CD4-positive, CD25-positive, alpha-beta regulatory T cell (primary cell): Measurements from ENCODE around the gene DDC. TPM values are rescaled to one million over a fixed set of nuclear protein-coding genes. Genes with fewer than 3 reads are reported as not detected.
A peak's percentile ranks its signal among the peaks of the same experiment; 100 is the strongest.

Experiments used
- ATAC-seq, 2 donors: fragments of 150-1000 bp; cut with Tn5 transposase; one replicate each; pipeline ENCODE4 v1.10.0; 2021; ENCODE audit warnings: low read depth in 2 of 2, moderate number of reproducible peaks in 2 of 2, moderate library complexity in 1 of 2
- DNase-seq, 3 donors: peaks; one replicate each; pipeline versions ENCODE4 v3.0.0 to v3.0.0-alpha.2; 2012 to 2022; ENCODE audit warnings: mixed read lengths in 1 of 3
- H3K27ac ChIP-seq: one replicate; pipeline ENCODE4 v1.7.0; 2013; ENCODE audit warnings: mild to moderate bottlenecking, low read length; ENCODE audit not compliant: insufficient read depth, poor library complexity, severe bottlenecking
- H3K27me3 ChIP-seq: one replicate; pipeline ENCODE4 v1.7.0; 2013; ENCODE audit warnings: low read length; ENCODE audit not compliant: control insufficient read depth, insufficient read depth
- H3K36me3 ChIP-seq: one replicate; pipeline ENCODE4 v1.7.0; 2013; ENCODE audit warnings: mild to moderate bottlenecking, low read length, moderate library complexity; ENCODE audit not compliant: control insufficient read depth, insufficient read depth
- H3K4me1 ChIP-seq: 2 replicates; pipeline ENCODE4 v1.7.0; 2013; ENCODE audit warnings: mild to moderate bottlenecking, low read length; ENCODE audit not compliant: insufficient read depth, control insufficient read depth, poor library complexity, severe bottlenecking
- H3K4me3 ChIP-seq: one replicate; pipeline ENCODE4 v1.7.0; 2013; ENCODE audit warnings: low read depth, mild to moderate bottlenecking, low read length, moderate library complexity
- H3K9me3 ChIP-seq, 2 experiments: 1 replicate in 1 of 2; 2 replicates in 1 of 2; pipeline ENCODE4 v1.7.0; 2013; ENCODE audit warnings: low read length in 2 of 2, mild to moderate bottlenecking in 1 of 2, moderate library complexity in 1 of 2; ENCODE audit not compliant: control insufficient read depth in 2 of 2
- H3K27ac Mint-ChIP-seq, 3 donors: one replicate each; pipeline ENCODE4 v1.8.0; 2020 to 2022; ENCODE audit warnings: mild to moderate bottlenecking in 3 of 3, mixed read lengths in 3 of 3, moderate library complexity in 2 of 3
- H3K27me3 Mint-ChIP-seq: one replicate; pipeline ENCODE4 v1.8.0; 2022; ENCODE audit warnings: mild to moderate bottlenecking, mixed read lengths
- H3K36me3 Mint-ChIP-seq: one replicate; pipeline ENCODE4 v1.8.0; 2020; ENCODE audit warnings: mixed read lengths
- H3K4me1 Mint-ChIP-seq, 4 donors: one replicate each; pipeline ENCODE4 v1.8.0; 2020 to 2022; ENCODE audit warnings: mixed read lengths in 4 of 4, mild to moderate bottlenecking in 1 of 4
- H3K4me3 Mint-ChIP-seq, 4 donors: one replicate each; pipeline ENCODE4 v1.8.0; 2020 to 2022; ENCODE audit warnings: mild to moderate bottlenecking in 4 of 4, mixed read lengths in 4 of 4, moderate library complexity in 3 of 4
- H3K9me3 Mint-ChIP-seq, 7 donors: one replicate each; pipeline ENCODE4 v1.8.0; 2020 to 2022; ENCODE audit warnings: mixed read lengths in 7 of 7, mild to moderate bottlenecking in 3 of 7, moderate library complexity in 2 of 7
- polyA plus RNA-seq, 4 donors: library from polyadenylated mRNA; unstranded; fragments of 300-500 nt; fragmentation: Illumina TruSeq; gene quantifications; one replicate each; pipeline ENCODE4 v1.2.3, GENCODE V29; 2021
- total RNA-seq: library from RNA; stranded (reverse); gene quantifications from one replicate; pipeline ENCODE4 v1.2.3, GENCODE V29; 2022

The DDC gene, protein sequence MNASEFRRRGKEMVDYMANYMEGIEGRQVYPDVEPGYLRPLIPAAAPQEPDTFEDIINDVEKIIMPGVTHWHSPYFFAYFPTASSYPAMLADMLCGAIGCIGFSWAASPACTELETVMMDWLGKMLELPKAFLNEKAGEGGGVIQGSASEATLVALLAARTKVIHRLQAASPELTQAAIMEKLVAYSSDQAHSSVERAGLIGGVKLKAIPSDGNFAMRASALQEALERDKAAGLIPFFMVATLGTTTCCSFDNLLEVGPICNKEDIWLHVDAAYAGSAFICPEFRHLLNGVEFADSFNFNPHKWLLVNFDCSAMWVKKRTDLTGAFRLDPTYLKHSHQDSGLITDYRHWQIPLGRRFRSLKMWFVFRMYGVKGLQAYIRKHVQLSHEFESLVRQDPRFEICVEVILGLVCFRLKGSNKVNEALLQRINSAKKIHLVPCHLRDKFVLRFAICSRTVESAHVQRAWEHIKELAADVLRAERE
- total RNA-seq = not detected
- polyA plus RNA-seq = not detected

GRCh38 chr7:50564640-50565558 is at the start of gene DDC:
Gene DDC, minus strand, starts transcription at chr7:50565405. Its CDS starts 21,320 bp downstream, at chr7:50544085.
- Histone ChIP-seq H3K4me1 (no peaks in the 10 kb centered on the region), H3K27ac (no peak within 1 kb of the TSS), H3K36me3 (no peaks in the 10 kb centered on the region), H3K27me3 (peaks cover 8% of the 10 kb centered on the region), H3K9me3 (no peaks in the 10 kb centered on the region), H3K4me3 (no peak within 1 kb of the TSS)
- no peaks in the 10 kb centered on the region for H3K36me3 Mint-ChIP-seq
- peaks cover 0 to 2% (median 0%) of the 10 kb centered on the region in 4 donors for H3K4me1 Mint-ChIP-seq
- peaks cover 0 to 3% (median 0%) of the 10 kb centered on the region in 7 donors for H3K9me3 Mint-ChIP-seq
- ATAC-seq (no peak), DNase-seq (no peak)
- no peak within 1 kb of the TSS for H3K27ac Mint-ChIP-seq
- no peak within 1 kb of the TSS for H3K4me3 Mint-ChIP-seq
- H3K27me3 Mint-ChIP-seq = peaks cover 32% of the 10 kb centered on the region

- DNase-seq (no peak), ATAC-seq (no peak)
- Histone ChIP-seq H3K4me1 (peaks cover 30% of the 10 kb centered on the region), H3K9me3 (peaks cover 2 to 7% of the 10 kb centered on the region in 2 experiments), H3K36me3 (no peaks in the 10 kb centered on the region), H3K27me3 (no peaks in the 10 kb centered on the region), H3K4me3 (no peak overlapping the region), H3K27ac (no peak overlapping the region)
- no peaks in the 10 kb centered on the region for H3K36me3 Mint-ChIP-seq
- peaks cover 0 to 3% (median 0%) of the 10 kb centered on the region in 7 donors for H3K9me3 Mint-ChIP-seq
- H3K4me1 Mint-ChIP-seq = peaks cover 13 to 50% (median 30%) of the 10 kb centered on the region in 4 donors
- H3K27me3 Mint-ChIP-seq = peaks cover 10% of the 10 kb centered on the region
- peak overlapping the region in 1 of 4 donors; percentile 9 for H3K4me3 Mint-ChIP-seq
- H3K27ac Mint-ChIP-seq = peak overlapping the region in 2 of 3 donors; percentile 36 to 58
Measured at GRCh38 chr7:50613473-50613872, 48.3 kb upstream of the DDC start.

- ATAC-seq = no peak
- Histone ChIP-seq H3K4me1 (peaks cover 33% of the 10 kb centered on the region), H3K36me3 (no peaks in the 10 kb centered on the region), H3K9me3 (peaks cover 4 to 8% of the 10 kb centered on the region in 2 experiments), H3K4me3 (no peak overlapping the region), H3K27me3 (no peaks in the 10 kb centered on the region), H3K27ac (no peak overlapping the region)
- DNase-seq = no peak
- Mint-ChIP-seq H3K9me3 (peaks cover 0 to 11% (median 1%) of the 10 kb centered on the region in 7 donors), H3K36me3 (no peaks in the 10 kb centered on the region), H3K27me3 (peaks cover 4% of the 10 kb centered on the region), H3K27ac (peak overlapping the region in 1 of 3 donors; percentile 62), H3K4me1 (peaks cover 20 to 57% (median 38%) of the 10 kb centered on the region in 4 donors), H3K4me3 (no peak overlapping the region)
Measured at GRCh38 chr7:50612704-50613103, 47.5 kb upstream of the DDC start.

- Histone ChIP-seq H3K4me3 (peak overlapping the region; percentile 49), H3K36me3 (no peaks in the 10 kb centered on the region), H3K9me3 (peaks cover 4 to 8% of the 10 kb centered on the region in 2 experiments), H3K27ac (peak overlapping the region; percentile 75), H3K27me3 (no peaks in the 10 kb centered on the region), H3K4me1 (peaks cover 33% of the 10 kb centered on the region)
- ATAC-seq = peak; percentile 91 to 94
- H3K9me3 Mint-ChIP-seq = peaks cover 0 to 17% (median 1%) of the 10 kb centered on the region in 7 donors
- peaks cover 4% of the 10 kb centered on the region for H3K27me3 Mint-ChIP-seq
- H3K27ac Mint-ChIP-seq = peak overlapping the region; percentile 52 to 96 (median 95)
- peak overlapping the region; percentile 55 to 80 (median 71) for H3K4me3 Mint-ChIP-seq
- DNase-seq = peak; percentile 24 to 90 (median 75)
- peaks cover 24 to 63% (median 41%) of the 10 kb centered on the region in 4 donors for H3K4me1 Mint-ChIP-seq
- H3K36me3 Mint-ChIP-seq = no peaks in the 10 kb centered on the region
Measured at GRCh38 chr7:50610521-50611277, 45.5 kb upstream of the DDC start.

DNA sequence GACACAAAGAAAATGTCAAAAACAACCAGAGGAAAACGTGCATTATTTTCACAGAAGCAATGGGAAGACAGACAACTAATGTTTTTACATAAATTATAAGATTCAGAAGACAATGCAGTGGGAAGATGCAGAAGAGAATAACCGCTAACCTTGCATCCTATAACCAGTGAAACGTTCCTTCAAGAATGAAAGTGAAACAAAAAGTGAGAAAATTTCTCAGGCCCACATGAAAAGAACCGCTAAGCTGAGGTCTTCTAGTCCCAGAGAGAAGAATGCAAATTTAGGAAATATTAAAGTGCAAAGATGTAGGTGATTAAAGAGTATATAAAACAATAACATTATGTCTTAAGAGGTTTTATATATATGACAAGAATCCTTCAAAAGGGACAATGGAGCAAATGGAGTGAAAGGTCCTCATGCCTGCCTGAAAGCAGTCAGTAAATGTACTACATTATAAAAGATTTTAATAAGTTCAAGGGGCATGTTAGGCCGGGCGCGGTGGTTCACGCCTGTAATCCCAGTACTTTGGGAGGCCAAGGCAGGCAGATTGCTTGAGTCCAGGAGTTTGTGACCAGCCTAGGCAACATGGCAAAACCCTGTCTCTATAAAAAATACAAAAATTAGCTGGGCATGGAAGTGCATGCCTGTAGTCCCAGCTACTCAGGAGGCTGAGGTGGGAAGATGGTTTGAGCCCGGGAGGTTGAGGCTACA is 43.1 kb upstream of the DDC start:
- H3K9me3 Mint-ChIP-seq = peaks cover 0 to 17% (median 1%) of the 10 kb centered on the region in 7 donors
- DNase-seq = peak in 2 of 3 donors; percentile 42 to 80
- no peaks in the 10 kb centered on the region for H3K27me3 ChIP-seq
- peak overlapping the region; percentile 61 for H3K27ac ChIP-seq
- H3K4me3 Mint-ChIP-seq = peak overlapping the region; percentile 2 to 68 (median 56)
- no peaks in the 10 kb centered on the region for H3K36me3 Mint-ChIP-seq
- H3K4me1 Mint-ChIP-seq = peaks cover 24 to 49% (median 39%) of the 10 kb centered on the region in 4 donors
- peak overlapping the region; percentile 55 to 89 (median 83) for H3K27ac Mint-ChIP-seq
- peak overlapping the region; percentile 49 for H3K4me3 ChIP-seq
- no peak for ATAC-seq
- peaks cover 4 to 8% of the 10 kb centered on the region in 2 experiments for H3K9me3 ChIP-seq
- H3K36me3 ChIP-seq = no peaks in the 10 kb centered on the region
- H3K27me3 Mint-ChIP-seq = peaks cover 4% of the 10 kb centered on the region
- H3K4me1 ChIP-seq = peaks cover 33% of the 10 kb centered on the region

GRCh38 chr7:50607524-50608125 is 42.4 kb upstream of the DDC start:
- H3K9me3 Mint-ChIP-seq = peaks cover 0 to 17% (median 1%) of the 10 kb centered on the region in 7 donors
- Histone ChIP-seq H3K4me1 (peaks cover 33% of the 10 kb centered on the region), H3K4me3 (no peak overlapping the region), H3K27me3 (no peaks in the 10 kb centered on the region), H3K9me3 (peaks cover 4 to 8% of the 10 kb centered on the region in 2 experiments), H3K27ac (no peak overlapping the region), H3K36me3 (no peaks in the 10 kb centered on the region)
- H3K4me3 Mint-ChIP-seq = peak overlapping the region in 3 of 4 donors; percentile 2 to 63 (median 48)
- DNase-seq (no peak), ATAC-seq (no peak)
- peaks cover 24 to 49% (median 37%) of the 10 kb centered on the region in 4 donors for H3K4me1 Mint-ChIP-seq
- H3K27me3 Mint-ChIP-seq = peaks cover 4% of the 10 kb centered on the region
- peak overlapping the region; percentile 55 to 89 (median 83) for H3K27ac Mint-ChIP-seq
- no peaks in the 10 kb centered on the region for H3K36me3 Mint-ChIP-seq
